Liver (tissue), 3 donors: ENCODE results near the gene MUSK.

ENCODE experiments used
- ATF3 ChIP-seq: IDR thresholded peaks from 2 replicates; pipeline ENCODE4 v1.6.1; 2016; ENCODE audit warnings: antibody characterized with exemption
- EGR1 ChIP-seq, 2 donors: IDR thresholded peaks; 2 replicates each; pipeline ENCODE4 v1.6.1; 2016 to 2018; ENCODE audit warnings: antibody characterized with exemption in 2 of 2, low read depth in 2 of 2
- GABPA ChIP-seq, 2 donors: IDR thresholded peaks in 1 of 2; conservative IDR thresholded peaks in 1 of 2; 2 replicates each; pipeline ENCODE4 v1.6.1; 2016; ENCODE audit warnings: antibody characterized with exemption in 2 of 2, mild to moderate bottlenecking in 1 of 2, moderate library complexity in 1 of 2
- HNF4G ChIP-seq: IDR thresholded peaks from 2 replicates; pipeline ENCODE4 v1.6.1; 2016; ENCODE audit warnings: antibody characterized with exemption
- MAX ChIP-seq: IDR thresholded peaks from 2 replicates; pipeline ENCODE4 v1.6.1; 2016; ENCODE audit warnings: antibody characterized with exemption
- RAD21 ChIP-seq, 2 donors: IDR thresholded peaks; 2 replicates each; pipeline ENCODE4 v1.6.1; 2016; ENCODE audit warnings: antibody characterized with exemption in 2 of 2, mild to moderate bottlenecking in 2 of 2
- SP1 ChIP-seq: IDR thresholded peaks from 2 replicates; pipeline ENCODE4 v1.6.1; 2018; ENCODE audit warnings: antibody characterized with exemption, mild to moderate bottlenecking
- TF ChIP-seq, protein P1 (sequence below): fragments of 150-350 bp; IDR thresholded peaks from 2 replicates; pipeline ENCODE4 v1.5.1; 2017; ENCODE audit warnings: improper control_type of control experiment, low read depth, low read length; ENCODE audit not compliant: missing input control
- TF ChIP-seq, protein P2 (sequence below): IDR thresholded peaks from 2 replicates; pipeline ENCODE4 v1.6.1; 2016; ENCODE audit warnings: antibody characterized with exemption, mild to moderate bottlenecking
- donor health status: healthy.
- donor health status: healthy.

DNA sequence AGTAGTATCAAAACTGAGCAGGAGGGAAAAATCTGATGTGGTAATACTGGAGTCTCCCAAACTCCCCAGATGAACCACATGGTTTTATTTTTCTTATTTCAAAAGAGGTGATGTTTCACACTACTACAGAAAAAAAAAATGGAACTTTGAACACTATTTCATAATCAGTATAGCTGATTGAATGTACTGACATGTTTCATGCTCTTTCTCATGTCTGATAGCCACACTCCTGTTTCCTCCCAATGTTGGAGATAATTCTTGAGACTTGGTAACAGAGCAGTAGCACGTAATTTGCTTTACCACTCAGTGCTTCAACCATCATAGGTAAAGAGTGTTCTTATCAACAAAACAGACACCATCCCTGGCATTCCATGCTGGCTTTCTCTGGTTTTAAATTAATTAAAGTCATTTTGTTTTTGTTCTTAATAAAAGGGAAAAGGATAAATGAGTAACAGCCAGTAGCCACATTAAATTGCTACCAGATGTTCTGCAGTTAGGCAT lies 85.2 kb downstream of the MUSK start:
- TF ChIP-seq, protein P1, sequence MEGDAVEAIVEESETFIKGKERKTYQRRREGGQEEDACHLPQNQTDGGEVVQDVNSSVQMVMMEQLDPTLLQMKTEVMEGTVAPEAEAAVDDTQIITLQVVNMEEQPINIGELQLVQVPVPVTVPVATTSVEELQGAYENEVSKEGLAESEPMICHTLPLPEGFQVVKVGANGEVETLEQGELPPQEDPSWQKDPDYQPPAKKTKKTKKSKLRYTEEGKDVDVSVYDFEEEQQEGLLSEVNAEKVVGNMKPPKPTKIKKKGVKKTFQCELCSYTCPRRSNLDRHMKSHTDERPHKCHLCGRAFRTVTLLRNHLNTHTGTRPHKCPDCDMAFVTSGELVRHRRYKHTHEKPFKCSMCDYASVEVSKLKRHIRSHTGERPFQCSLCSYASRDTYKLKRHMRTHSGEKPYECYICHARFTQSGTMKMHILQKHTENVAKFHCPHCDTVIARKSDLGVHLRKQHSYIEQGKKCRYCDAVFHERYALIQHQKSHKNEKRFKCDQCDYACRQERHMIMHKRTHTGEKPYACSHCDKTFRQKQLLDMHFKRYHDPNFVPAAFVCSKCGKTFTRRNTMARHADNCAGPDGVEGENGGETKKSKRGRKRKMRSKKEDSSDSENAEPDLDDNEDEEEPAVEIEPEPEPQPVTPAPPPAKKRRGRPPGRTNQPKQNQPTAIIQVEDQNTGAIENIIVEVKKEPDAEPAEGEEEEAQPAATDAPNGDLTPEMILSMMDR, result no peak
- TF ChIP-seq HNF4G (no peak), ATF3 (no peak), GABPA (IDR thresholded peaks at IDR 0.05 in 1 of 2, conservative IDR thresholded peaks at IDR 0.05 in 1 of 2) (no peak), SP1 (no peak), EGR1 (IDR thresholded peaks at IDR 0.05; ENCODE audit: low read depth in 2 of 2) (no peak), RAD21 (IDR thresholded peaks at IDR 0.05) (no peak), MAX (no peak)
- TF ChIP-seq, protein P2, sequence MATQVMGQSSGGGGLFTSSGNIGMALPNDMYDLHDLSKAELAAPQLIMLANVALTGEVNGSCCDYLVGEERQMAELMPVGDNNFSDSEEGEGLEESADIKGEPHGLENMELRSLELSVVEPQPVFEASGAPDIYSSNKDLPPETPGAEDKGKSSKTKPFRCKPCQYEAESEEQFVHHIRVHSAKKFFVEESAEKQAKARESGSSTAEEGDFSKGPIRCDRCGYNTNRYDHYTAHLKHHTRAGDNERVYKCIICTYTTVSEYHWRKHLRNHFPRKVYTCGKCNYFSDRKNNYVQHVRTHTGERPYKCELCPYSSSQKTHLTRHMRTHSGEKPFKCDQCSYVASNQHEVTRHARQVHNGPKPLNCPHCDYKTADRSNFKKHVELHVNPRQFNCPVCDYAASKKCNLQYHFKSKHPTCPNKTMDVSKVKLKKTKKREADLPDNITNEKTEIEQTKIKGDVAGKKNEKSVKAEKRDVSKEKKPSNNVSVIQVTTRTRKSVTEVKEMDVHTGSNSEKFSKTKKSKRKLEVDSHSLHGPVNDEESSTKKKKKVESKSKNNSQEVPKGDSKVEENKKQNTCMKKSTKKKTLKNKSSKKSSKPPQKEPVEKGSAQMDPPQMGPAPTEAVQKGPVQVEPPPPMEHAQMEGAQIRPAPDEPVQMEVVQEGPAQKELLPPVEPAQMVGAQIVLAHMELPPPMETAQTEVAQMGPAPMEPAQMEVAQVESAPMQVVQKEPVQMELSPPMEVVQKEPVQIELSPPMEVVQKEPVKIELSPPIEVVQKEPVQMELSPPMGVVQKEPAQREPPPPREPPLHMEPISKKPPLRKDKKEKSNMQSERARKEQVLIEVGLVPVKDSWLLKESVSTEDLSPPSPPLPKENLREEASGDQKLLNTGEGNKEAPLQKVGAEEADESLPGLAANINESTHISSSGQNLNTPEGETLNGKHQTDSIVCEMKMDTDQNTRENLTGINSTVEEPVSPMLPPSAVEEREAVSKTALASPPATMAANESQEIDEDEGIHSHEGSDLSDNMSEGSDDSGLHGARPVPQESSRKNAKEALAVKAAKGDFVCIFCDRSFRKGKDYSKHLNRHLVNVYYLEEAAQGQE, result no peak
